Omental fat pad (tissue), 4 donors: ENCODE measurements around the gene TRIM68. TPM values are rescaled to one million over a fixed set of nuclear protein-coding genes. Genes with fewer than 3 reads are reported as not detected.

ENCODE experiments used
- ATAC-seq: fragments of 150-250 bp; one replicate; pipeline ENCODE4 v1.9.1; 2016; ENCODE audit warnings: mild to moderate bottlenecking, moderate library complexity; ENCODE audit not compliant: low FRiP score
- DNase-seq: peaks from one replicate; pipeline ENCODE4 v3.0.0-alpha.2; 2019; ENCODE audit warnings: low spot score
- total RNA-seq, 4 donors: library from RNA; depleted of rRNA; stranded (reverse); fragments of >200 nt; gene quantifications; one replicate each; pipeline ENCODE4 v1.1.0, GENCODE V29; 2016
- TF ChIP-seq, protein P1 (sequence below), 3 donors: fragments of 450-650 bp; IDR thresholded peaks; one replicate each; pipeline ENCODE4 v1.5.1; 2016 to 2017; ENCODE audit warnings: antibody characterized with exemption in 3 of 3, mild to moderate bottlenecking in 3 of 3, moderate library complexity in 2 of 3

TRIM68 gene
- total RNA-seq, 4 donors from 2014 or later = 7.0 to 18.0 (median 10.6) TPM

- TF ChIP-seq, protein P1, sequence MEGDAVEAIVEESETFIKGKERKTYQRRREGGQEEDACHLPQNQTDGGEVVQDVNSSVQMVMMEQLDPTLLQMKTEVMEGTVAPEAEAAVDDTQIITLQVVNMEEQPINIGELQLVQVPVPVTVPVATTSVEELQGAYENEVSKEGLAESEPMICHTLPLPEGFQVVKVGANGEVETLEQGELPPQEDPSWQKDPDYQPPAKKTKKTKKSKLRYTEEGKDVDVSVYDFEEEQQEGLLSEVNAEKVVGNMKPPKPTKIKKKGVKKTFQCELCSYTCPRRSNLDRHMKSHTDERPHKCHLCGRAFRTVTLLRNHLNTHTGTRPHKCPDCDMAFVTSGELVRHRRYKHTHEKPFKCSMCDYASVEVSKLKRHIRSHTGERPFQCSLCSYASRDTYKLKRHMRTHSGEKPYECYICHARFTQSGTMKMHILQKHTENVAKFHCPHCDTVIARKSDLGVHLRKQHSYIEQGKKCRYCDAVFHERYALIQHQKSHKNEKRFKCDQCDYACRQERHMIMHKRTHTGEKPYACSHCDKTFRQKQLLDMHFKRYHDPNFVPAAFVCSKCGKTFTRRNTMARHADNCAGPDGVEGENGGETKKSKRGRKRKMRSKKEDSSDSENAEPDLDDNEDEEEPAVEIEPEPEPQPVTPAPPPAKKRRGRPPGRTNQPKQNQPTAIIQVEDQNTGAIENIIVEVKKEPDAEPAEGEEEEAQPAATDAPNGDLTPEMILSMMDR (IDR thresholded peaks at IDR 0.05) = no peak
- ATAC-seq = no peak
- DNase-seq = no peak
Measured at GRCh38 chr11:4577761-4578160, 30.3 kb downstream of the TRIM68 start.

GRCh38 chr11:4576880-4577279 is 31.2 kb downstream of the TRIM68 start:
- no peak for ATAC-seq
- TF ChIP-seq, protein P1 (IDR thresholded peaks at IDR 0.05) = no peak
- no peak for DNase-seq

- ATAC-seq (no peak), DNase-seq (no peak)
- TF ChIP-seq, protein P1 (IDR thresholded peaks at IDR 0.05) = no peak
Measured at GRCh38 chr11:4569075-4569474, 39.0 kb downstream of the TRIM68 start.

GRCh38 chr11:4565371-4565770 is 42.7 kb downstream of the TRIM68 start:
- DNase-seq (no peak), ATAC-seq (no peak)
- TF ChIP-seq, protein P1 (IDR thresholded peaks at IDR 0.05) = no peak

DNA sequence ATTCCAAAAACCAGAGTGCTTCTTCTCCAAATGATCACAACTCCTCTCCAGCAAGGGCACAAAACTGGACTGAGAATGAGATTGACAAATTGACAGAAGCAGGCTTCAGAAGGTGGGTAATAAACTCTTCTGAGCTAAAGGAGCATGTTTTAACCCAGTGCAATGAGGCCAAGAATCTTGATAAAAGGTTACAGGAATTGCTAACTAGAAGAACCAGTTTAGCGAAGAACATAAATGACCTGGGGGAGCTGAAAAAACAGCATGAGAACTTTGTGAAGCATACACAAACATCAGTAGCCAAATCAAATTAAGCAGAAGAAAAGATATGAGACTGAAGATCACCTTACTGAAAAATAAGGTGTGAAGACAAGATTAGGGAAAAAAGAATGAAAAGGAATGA is 47.6 kb downstream of the TRIM68 start:
- DNase-seq (no peak), ATAC-seq (no peak)
- TF ChIP-seq, protein P1 (IDR thresholded peaks at IDR 0.05) = no peak

DNA sequence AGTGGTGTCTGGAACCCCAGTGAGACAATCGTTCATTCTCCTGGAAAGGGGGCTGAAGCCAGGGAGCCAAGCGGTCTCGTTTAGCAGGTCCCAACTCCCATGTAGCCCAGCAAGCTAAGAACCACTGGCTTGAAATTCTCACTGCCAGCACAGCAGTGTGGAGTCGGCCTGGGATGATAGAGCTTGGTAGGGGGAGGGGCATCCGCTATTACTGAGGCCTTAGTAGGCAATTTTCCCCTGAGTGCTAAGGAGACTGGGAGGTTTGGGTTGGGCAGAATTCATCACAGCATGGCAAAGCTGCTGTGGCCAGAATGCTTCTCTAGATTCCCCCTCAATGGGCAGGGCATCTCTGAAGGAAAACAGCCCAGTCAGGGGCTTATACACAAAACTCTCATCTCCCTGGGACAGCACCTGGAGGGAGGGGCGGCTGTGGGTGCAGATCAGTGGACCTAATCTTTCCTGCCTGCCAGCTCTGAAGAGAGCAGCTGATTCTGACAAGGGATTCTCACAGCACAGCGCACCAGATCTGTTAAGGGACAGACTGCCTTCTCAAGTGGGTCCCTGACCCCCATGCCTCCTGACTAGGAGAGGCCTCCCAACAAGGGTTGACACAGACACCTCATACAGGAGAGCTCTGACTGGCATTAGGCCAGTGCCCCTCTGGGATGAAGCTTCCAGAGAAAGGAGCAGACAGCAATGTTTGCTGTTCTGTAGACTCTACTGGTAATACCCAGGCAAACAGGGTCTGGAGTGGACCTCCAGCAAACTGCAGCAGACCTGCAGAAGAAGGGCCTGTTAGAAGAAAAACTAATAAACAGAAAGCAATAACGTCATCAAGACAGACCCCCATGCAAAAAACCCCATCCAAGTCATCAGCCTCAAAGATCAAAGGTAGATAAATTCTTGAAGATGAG is 48.2 kb downstream of the TRIM68 start:
- TF ChIP-seq, protein P1 (IDR thresholded peaks at IDR 0.05) = no peak
- DNase-seq (no peak), ATAC-seq (no peak)
